Neural cell (in vitro differentiated cells): Measurements from ENCODE around the gene SOWAHD.

Source experiments
- CTCF ChIP-seq: fragments of 450-650 bp; IDR thresholded peaks from 2 replicates; pipeline ENCODE4 v1.5.1; 2014; ENCODE audit warnings: antibody characterized with exemption, mild to moderate bottlenecking, moderate library complexity; ENCODE audit not compliant: poor library complexity, severe bottlenecking
- EP300 ChIP-seq: fragments of 450-650 bp; conservative IDR thresholded peaks from 2 replicates; pipeline ENCODE4 v1.6.1; 2014; ENCODE audit warnings: antibody characterized with exemption, mild to moderate bottlenecking, moderate library complexity; ENCODE audit not compliant: poor library complexity, severe bottlenecking
- EZH2 ChIP-seq: fragments of 200-600, 300-800 bp; shearing (Covaris generic), sonication (generic); IDR thresholded peaks from 2 replicates; pipeline ENCODE4 v1.6.1; 2014; ENCODE audit warnings: antibody characterized with exemption, low read length, borderline replicate concordance, mild to moderate bottlenecking; ENCODE audit not compliant: insufficient read depth, poor library complexity, severe bottlenecking
- MXI1 ChIP-seq: fragments of 450-650 bp; conservative IDR thresholded peaks from 2 replicates; pipeline ENCODE4 v1.6.1; 2014; ENCODE audit warnings: antibody characterized with exemption, mild to moderate bottlenecking; ENCODE audit not compliant: poor library complexity, severe bottlenecking
- POLR2AphosphoS5 ChIP-seq: IDR thresholded peaks from 2 replicates; pipeline ENCODE4 v1.6.1; 2012
- RAD21 ChIP-seq: fragments of 450-650 bp; conservative IDR thresholded peaks from 2 replicates; pipeline ENCODE4 v1.6.1; 2014; ENCODE audit warnings: antibody characterized with exemption, mild to moderate bottlenecking, moderate library complexity
- SMC3 ChIP-seq: fragments of 450-650 bp; conservative IDR thresholded peaks from 2 replicates; pipeline ENCODE4 v1.6.1; 2014; ENCODE audit warnings: antibody characterized with exemption, mild to moderate bottlenecking, moderate library complexity; ENCODE audit not compliant: poor library complexity
- TAF1 ChIP-seq: IDR thresholded peaks from 2 replicates; pipeline ENCODE4 v1.6.1; 2012; ENCODE audit warnings: low read depth
- TF ChIP-seq, protein P1 (sequence below): IDR thresholded peaks from 2 replicates; pipeline ENCODE4 v1.6.1; 2012; ENCODE audit warnings: borderline replicate concordance

DNA sequence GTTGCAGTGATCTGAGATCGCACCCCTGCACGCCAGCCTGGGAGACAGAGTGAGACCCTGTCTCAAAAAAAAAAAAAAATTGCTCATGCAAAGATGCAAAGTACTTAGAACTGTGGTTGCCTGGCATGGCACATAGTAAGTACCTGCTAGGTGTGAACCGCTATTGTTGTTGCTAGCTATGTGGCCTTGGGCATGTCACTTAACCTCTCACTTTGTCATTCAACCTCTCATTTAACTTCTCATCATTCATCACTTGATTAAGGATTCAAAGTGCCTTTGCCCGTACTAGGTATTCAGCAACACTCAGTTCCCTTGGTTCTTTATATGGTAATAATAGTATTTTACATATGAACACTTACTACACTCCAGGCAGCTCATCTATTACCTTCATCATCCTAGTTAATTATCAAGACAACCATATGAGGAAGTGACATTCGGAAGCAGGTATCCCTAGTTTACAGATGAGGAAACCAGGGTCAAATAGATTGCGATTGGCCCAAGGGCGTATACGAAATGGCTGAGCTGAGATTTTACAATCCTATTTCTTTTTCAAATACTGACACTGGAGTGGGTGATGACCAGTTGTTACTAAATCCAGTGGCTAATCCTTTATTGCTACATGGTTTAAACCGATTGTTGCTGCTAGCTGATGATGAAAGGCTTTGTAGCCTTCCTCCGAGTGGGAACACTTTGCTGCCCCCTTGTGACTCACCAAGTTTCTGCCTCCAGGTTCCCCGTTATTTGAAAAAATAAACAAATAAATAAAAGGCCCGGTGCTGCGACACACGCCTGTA, 28.8 kb upstream of the SOWAHD start:
- TF ChIP-seq CTCF (peak; percentile 57), POLR2AphosphoS5 (no peak), TAF1 (no peak), RAD21 (peak; percentile 59), SMC3 (peak; percentile 55), EZH2 (no peak), EP300 (no peak), MXI1 (no peak)
- TF ChIP-seq, protein P1, sequence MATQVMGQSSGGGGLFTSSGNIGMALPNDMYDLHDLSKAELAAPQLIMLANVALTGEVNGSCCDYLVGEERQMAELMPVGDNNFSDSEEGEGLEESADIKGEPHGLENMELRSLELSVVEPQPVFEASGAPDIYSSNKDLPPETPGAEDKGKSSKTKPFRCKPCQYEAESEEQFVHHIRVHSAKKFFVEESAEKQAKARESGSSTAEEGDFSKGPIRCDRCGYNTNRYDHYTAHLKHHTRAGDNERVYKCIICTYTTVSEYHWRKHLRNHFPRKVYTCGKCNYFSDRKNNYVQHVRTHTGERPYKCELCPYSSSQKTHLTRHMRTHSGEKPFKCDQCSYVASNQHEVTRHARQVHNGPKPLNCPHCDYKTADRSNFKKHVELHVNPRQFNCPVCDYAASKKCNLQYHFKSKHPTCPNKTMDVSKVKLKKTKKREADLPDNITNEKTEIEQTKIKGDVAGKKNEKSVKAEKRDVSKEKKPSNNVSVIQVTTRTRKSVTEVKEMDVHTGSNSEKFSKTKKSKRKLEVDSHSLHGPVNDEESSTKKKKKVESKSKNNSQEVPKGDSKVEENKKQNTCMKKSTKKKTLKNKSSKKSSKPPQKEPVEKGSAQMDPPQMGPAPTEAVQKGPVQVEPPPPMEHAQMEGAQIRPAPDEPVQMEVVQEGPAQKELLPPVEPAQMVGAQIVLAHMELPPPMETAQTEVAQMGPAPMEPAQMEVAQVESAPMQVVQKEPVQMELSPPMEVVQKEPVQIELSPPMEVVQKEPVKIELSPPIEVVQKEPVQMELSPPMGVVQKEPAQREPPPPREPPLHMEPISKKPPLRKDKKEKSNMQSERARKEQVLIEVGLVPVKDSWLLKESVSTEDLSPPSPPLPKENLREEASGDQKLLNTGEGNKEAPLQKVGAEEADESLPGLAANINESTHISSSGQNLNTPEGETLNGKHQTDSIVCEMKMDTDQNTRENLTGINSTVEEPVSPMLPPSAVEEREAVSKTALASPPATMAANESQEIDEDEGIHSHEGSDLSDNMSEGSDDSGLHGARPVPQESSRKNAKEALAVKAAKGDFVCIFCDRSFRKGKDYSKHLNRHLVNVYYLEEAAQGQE = no peak
